OCI-LY1 (cell line): ENCODE results near the gene ATP8A2.

Experiments
- EZH2 ChIP-seq: fragments of 200-600 bp; sonication (generic), shearing (Covaris generic); IDR thresholded peaks from 2 replicates; pipeline ENCODE4 v1.8.0; 2017; ENCODE audit warnings: borderline replicate concordance, mixed run types, mild to moderate bottlenecking, antibody characterized with exemption, low read length, moderate library complexity, mixed read lengths
- TF ChIP-seq, protein P1 (sequence below): fragments of 200-600 bp; sonication (generic), shearing (Covaris generic); IDR thresholded peaks from 2 replicates; pipeline ENCODE4 v1.5.1; 2017; ENCODE audit warnings: mild to moderate bottlenecking, antibody characterized with exemption, low read length, moderate library complexity, mixed read lengths

DNA sequence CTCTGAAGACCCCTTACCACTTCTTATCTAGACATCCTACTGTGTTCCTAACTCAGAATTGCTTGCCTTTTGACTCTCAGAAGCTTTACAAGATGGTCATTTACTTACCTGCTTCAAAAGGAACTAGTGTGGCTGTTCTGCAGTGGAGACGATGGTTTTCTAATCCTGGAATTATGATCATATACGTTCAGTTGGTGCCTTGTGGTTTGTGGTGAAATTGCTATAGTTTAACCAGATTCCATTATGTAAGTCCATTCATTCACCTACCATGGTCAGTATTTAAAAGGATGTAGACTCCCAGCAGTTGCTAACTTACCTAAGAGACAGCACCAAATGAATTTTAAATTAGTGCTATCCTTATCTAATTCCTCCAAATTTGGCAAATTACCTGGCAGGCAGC, 469.2 kb downstream of the ATP8A2 start:
- TF ChIP-seq, protein P1, sequence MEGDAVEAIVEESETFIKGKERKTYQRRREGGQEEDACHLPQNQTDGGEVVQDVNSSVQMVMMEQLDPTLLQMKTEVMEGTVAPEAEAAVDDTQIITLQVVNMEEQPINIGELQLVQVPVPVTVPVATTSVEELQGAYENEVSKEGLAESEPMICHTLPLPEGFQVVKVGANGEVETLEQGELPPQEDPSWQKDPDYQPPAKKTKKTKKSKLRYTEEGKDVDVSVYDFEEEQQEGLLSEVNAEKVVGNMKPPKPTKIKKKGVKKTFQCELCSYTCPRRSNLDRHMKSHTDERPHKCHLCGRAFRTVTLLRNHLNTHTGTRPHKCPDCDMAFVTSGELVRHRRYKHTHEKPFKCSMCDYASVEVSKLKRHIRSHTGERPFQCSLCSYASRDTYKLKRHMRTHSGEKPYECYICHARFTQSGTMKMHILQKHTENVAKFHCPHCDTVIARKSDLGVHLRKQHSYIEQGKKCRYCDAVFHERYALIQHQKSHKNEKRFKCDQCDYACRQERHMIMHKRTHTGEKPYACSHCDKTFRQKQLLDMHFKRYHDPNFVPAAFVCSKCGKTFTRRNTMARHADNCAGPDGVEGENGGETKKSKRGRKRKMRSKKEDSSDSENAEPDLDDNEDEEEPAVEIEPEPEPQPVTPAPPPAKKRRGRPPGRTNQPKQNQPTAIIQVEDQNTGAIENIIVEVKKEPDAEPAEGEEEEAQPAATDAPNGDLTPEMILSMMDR = no peak
- TF ChIP-seq EZH2 = no peak
